Measurements from ENCODE around the gene PPP6R3.

PPP6R3 gene

DNA sequence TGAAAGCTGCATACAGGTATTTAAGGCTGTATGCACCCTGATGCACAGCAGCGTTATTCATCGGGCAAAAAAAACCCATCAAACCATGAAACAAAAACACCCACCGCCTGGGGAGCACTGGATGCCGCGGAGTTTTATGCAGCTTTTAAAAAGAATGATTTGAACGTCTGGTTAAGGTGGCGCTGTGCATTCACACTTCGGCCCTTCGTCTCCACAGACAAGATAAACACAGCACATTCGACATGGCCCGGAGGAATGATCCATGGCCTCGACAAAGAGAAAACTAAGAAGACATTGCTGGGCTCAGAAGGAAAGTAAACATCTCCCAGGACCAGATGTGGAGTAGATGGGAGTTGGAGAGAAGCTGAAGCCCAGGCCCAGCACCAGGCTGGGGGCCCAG is 183.0 kb downstream of the PPP6R3 start:
- in situ Hi-C loops (cut with MboI; ENCODE audit: low sequenced_read_pairs, unreplicated experiment): no loop called here
- TF ChIP-seq, protein P1, sequence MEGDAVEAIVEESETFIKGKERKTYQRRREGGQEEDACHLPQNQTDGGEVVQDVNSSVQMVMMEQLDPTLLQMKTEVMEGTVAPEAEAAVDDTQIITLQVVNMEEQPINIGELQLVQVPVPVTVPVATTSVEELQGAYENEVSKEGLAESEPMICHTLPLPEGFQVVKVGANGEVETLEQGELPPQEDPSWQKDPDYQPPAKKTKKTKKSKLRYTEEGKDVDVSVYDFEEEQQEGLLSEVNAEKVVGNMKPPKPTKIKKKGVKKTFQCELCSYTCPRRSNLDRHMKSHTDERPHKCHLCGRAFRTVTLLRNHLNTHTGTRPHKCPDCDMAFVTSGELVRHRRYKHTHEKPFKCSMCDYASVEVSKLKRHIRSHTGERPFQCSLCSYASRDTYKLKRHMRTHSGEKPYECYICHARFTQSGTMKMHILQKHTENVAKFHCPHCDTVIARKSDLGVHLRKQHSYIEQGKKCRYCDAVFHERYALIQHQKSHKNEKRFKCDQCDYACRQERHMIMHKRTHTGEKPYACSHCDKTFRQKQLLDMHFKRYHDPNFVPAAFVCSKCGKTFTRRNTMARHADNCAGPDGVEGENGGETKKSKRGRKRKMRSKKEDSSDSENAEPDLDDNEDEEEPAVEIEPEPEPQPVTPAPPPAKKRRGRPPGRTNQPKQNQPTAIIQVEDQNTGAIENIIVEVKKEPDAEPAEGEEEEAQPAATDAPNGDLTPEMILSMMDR (IDR thresholded peaks at IDR 0.05; ENCODE audit: borderline replicate concordance, control extremely low read depth, extremely low read depth, insufficient read depth, missing control alignments): no peak

DNA sequence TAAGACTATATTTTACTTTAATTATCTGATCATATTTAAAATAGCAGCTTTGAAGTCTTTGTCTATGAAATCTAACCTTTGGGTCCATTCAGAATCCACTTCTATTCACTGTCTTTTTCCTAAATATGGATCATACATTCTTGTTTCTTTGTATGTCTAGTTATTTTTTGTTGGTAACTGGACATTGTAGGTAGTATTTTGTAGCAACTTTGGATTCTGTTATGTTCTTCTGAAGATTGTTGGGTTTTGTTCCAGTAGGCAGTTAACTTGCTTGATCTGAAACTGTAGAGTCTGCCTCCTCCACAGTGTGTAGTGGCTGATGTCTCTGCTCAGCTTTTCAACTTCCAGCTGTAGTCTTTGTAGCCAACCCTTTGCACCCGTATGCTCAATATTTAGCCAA is 186.3 kb downstream of the PPP6R3 start:
- TF ChIP-seq, protein P1 (IDR thresholded peaks at IDR 0.05; ENCODE audit: borderline replicate concordance, control extremely low read depth, extremely low read depth, insufficient read depth, missing control alignments): no peak
- DNase-seq (ENCODE audit: low spot score): no peak
- in situ Hi-C loops (cut with MboI; ENCODE audit: low sequenced_read_pairs, unreplicated experiment): no loop called here

More for the DNA sequence above, 183.0 kb downstream of the PPP6R3 start:
- DNase-seq (ENCODE audit: low spot score): no peak

DNA sequence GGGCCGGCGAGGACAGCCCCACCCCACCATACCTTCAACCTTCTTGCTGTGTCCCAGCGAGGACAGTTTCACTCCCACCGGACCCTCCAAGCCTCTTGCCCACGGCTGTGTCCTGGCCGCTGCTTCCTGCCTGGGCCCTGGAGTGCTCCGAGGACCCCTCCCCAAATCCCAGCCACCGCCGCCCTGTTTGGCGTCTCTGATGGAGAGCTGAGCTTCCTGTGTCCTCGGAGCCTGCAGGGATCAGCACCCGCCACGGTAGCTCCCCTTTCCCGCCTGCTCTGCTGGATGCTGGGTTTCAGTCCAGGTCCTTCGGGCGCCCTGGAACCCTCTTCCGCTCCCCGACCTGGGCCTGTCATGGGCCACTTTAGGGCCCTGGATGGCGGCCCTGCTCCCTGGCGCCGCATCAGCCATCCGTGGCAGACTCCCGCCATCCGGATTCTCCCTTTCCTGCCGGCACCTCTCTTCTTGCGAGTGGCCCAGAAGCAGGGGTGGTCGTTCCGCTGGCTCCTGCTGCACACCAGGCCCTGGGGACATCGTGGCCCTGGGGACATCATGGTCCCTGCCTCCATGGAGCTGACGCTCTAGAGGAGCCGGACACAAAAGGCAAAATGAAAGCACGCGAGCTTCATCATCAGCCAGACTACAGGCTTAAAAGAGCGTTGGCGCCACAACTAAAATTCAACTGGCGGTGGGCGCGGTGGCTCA is 189.5 kb downstream of the PPP6R3 start:
- in situ Hi-C loops (cut with MboI; ENCODE audit: low sequenced_read_pairs, unreplicated experiment): no loop called here
- no peak for DNase-seq (ENCODE audit: low spot score)
- TF ChIP-seq, protein P1 (IDR thresholded peaks at IDR 0.05; ENCODE audit: borderline replicate concordance, control extremely low read depth, extremely low read depth, insufficient read depth, missing control alignments): no peak

DNA sequence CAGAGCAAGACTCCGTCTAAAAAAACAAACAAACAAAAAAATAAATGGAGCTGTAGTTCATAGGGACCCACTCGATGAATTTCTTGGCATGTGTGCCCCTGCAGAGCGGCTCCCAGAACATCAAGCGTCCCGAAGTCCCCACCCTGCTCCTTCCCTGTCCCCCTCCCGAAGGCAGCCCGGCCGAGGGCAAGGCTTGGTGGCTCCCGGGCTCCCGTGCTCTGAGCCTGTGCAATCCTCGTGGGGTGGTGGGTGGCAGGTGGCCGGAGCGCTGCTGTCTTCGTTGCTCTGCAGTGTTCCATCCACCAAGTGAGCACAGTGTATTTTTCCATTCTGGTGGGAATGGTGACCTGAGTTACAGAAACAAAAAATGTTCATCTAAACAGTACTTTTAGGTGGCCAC is 190.2 kb downstream of the PPP6R3 start:
- TF ChIP-seq, protein P1 (IDR thresholded peaks at IDR 0.05; ENCODE audit: borderline replicate concordance, control extremely low read depth, extremely low read depth, insufficient read depth, missing control alignments): no peak
- DNase-seq (ENCODE audit: low spot score): no peak
- in situ Hi-C loops (cut with MboI; ENCODE audit: low sequenced_read_pairs, unreplicated experiment): no loop called here

DNA sequence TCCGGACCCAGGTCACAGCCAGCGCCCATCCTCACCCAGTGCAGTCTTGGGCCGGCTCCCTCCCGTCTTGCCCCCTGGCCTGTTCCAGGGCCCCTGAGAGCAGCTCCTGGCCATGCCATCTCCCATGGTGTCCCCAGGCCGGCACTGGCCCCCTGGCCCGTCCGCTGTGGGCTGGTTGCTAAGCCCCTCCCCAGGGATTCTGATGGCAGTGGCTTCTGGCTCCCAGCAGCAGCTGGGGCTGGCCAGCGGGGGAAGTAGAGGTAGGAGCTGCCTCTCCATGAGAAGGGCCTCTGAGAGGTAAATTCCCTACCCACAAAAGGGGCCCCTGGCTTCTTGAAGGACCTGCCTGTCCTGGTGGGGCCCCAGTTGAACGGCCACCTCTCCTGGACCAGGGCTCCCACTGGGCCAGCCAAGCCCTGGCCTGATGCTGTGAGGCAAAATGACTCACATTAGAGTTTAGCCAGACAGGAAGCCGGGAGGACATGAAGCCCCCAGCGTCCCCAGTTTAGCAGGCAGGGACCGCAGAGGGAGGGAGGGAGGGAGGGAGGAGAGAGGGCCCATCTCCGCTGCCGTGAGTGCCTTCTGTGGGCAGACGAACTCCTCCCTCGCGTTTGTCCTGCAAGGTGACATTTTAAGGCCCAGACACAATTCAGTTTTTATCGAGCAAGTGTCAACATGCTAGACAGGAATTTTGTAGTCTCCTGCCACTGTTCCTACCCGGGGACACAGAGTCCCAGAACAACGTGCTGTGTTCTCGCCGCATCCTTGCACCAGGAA is 190.8 kb downstream of the PPP6R3 start:
- no peak for DNase-seq (ENCODE audit: low spot score)
- TF ChIP-seq, protein P1 (IDR thresholded peaks at IDR 0.05; ENCODE audit: borderline replicate concordance, control extremely low read depth, extremely low read depth, insufficient read depth, missing control alignments): no peak
- in situ Hi-C loops (cut with MboI; ENCODE audit: low sequenced_read_pairs, unreplicated experiment): no loop called here

DNA sequence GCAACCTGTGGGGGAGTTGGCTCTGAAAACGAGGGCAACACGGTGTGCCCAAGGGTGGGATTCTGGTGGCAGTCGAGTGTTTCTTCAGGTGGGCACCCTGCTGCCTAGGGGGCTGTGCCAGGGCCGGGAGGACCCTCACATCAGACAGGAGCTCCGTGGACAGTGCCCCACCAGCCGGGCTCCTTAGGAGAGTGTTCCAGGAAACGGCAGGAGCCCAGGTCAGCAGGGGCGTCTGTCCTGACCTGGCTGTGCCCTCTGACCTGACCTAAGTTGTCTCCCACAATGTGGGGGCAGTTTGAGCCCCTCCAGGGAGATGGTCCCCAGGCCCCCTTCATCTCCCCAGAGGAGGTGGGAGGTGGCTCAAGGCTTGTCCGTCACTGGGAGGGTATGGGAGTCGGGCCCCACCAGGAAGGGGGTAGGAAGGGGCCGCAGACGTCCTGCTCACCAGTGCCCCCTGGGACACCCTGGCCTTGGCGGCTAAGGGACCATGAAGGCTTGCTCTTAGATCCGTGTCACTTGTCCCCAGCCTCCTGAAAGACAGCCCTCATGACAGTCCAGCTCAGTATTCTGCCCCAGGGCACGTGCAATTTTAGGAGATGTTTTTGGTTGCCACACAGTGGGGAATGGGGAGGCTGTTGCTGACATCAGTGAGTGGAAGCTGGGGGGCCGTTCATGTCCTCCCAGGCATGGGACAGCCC is 191.6 kb downstream of the PPP6R3 start:
- DNase-seq (ENCODE audit: low spot score): no peak
- in situ Hi-C loops (cut with MboI; ENCODE audit: low sequenced_read_pairs, unreplicated experiment): no loop called here
- TF ChIP-seq, protein P1 (IDR thresholded peaks at IDR 0.05; ENCODE audit: borderline replicate concordance, control extremely low read depth, extremely low read depth, insufficient read depth, missing control alignments): no peak
